Heart left ventricle (tissue), 16 donors: ENCODE data around the gene TTBK1. TPM values are rescaled to one million over a fixed set of nuclear protein-coding genes. Genes with fewer than 3 reads are reported as not detected.
A peak's percentile ranks its signal among the peaks of the same experiment; 100 is the strongest.

Source experiments
- ATAC-seq, 4 donors: fragments of 200-7000 bp; cut with Tn5 transposase; one replicate each; pipeline ENCODE4 v1.9.1; 2020 to 2022; ENCODE audit warnings: moderate library complexity in 4 of 4, mild to moderate bottlenecking in 3 of 4, moderate number of reproducible peaks in 1 of 4
- DNase-seq, 5 donors: peaks; one replicate each; pipeline ENCODE4 v3.0.0-alpha.2; 2020
- H3K27ac ChIP-seq, 12 donors: fragments of 200-600 bp; sonication (generic) in 4 of 12; one replicate each; pipeline versions ENCODE4 v1.5.0 to v1.8.0; 2016 to 2022; ENCODE audit warnings: mild to moderate bottlenecking in 2 of 12
- H3K27me3 ChIP-seq, 9 donors: fragments of 200-600 bp; sonication (generic) in 2 of 9; one replicate each; pipeline versions ENCODE4 v1.5.1 to v1.8.0; 2016 to 2022; ENCODE audit warnings: mild to moderate bottlenecking in 3 of 9
- H3K36me3 ChIP-seq, 9 donors: fragments of 200-600 bp; sonication (generic) in 2 of 9; one replicate each; pipeline versions ENCODE4 v1.5.0 to v1.8.0; 2018 to 2022; ENCODE audit warnings: mild to moderate bottlenecking in 2 of 9
- H3K4me1 ChIP-seq, 12 donors: fragments of 200-600 bp; sonication (generic) in 4 of 12; one replicate each; pipeline versions ENCODE4 v1.5.0 to v1.8.0; 2016 to 2022; ENCODE audit warnings: mild to moderate bottlenecking in 3 of 12
- H3K4me3 ChIP-seq, 12 donors: fragments of 200-600 bp; sonication (generic) in 4 of 12; one replicate each; pipeline versions ENCODE4 v1.5.0 to v1.8.0; 2017 to 2022; ENCODE audit warnings: mild to moderate bottlenecking in 9 of 12, moderate library complexity in 4 of 12
- H3K9me3 ChIP-seq, 12 donors: fragments of 200-600 bp; sonication (generic) in 4 of 12; one replicate each; pipeline versions ENCODE4 v1.5.0 to v1.8.0; 2016 to 2022; ENCODE audit warnings: mild to moderate bottlenecking in 1 of 12
- POLR2A ChIP-seq, 2 donors: fragments of 450-650 bp; IDR thresholded peaks; one replicate each; pipeline ENCODE4 v1.6.1; 2017; ENCODE audit warnings: antibody characterized with exemption in 2 of 2, mild to moderate bottlenecking in 2 of 2, moderate library complexity in 2 of 2
- WGBS, 4 donors: extraction: QIAGEN DNeasy Blood & Tissue Kit in 2 of 4; methylation state at CpG; one replicate each; pipeline versions ENCODE4 v1.1.5 to v1.1.7; 2013 to 2018; 5-methylcytosine and 5-hydroxymethylcytosine counted together
- intact Hi-C, 10 donors: fragments of 100-400 bp; cut with DNase I; formaldehyde crosslinking; loops; one replicate each; pipeline versions ENCODE4 v1.11.1 to v1.14.2; 2022
- polyA plus RNA-seq, 2 donors: library from polyadenylated mRNA; stranded (reverse); fragments of 200-250 nt; gene quantifications; one replicate each; pipeline ENCODE4 v1.2.3, GENCODE V29; 2013
- total RNA-seq, 9 donors: library from RNA; depleted of rRNA in 2 of 9; stranded (reverse); fragments of >200 nt in 2 of 9; fragmentation: NEBNext Ultra II Directional in 3 of 9; extraction: Animal tissue kit (Norgen Biotek cat#: 25700) in 3 of 9; gene quantifications; one replicate each; pipeline versions ENCODE4 v1.1.0 to v1.2.4, GENCODE V29; 2016 to 2023
- TF ChIP-seq, protein P1 (sequence below), 12 donors: fragments of 200-600 bp; sonication (generic) in 4 of 12; IDR thresholded peaks; one replicate each; pipeline versions ENCODE4 v1.5.0 to v1.8.0; 2018 to 2022; ENCODE audit warnings: antibody characterized with exemption in 12 of 12, mild to moderate bottlenecking in 5 of 12
- donor health status: ischemic (EF 13 %, LVEDD 7.1; RV severe dilation, severe dysfunction).
- donor health status: healthy with polysubstance abuse.
- donor health status: DM: no; HTN: yes; CAD: no.
- donor health status: DM: no; HTN: no; CAD: no.
- donor health status: ischemic (EF 25% LVEDD 6.9; RV normal size, moderate dysfunction).
- donor health status: ischemic (EF 25% LVEDD 5.7; RV mildly dilated, moderate dysfunction).
- donor health status: healthy.
- donor health status: DM: yes; HTN: yes; CAD: no.
- donor health status: ischemic (EF 35%, LVEDD 5.7; RV mildly dilated, moderate dysfunction).
- donor health status: nonischemic (EF 11% LVEDD 7.7; RV severe dilation, severe dysfunction).
- donor health status: DM: yes; HTN: yes; CAD: no.
- donor health status: PGD.
- donor health status: ischemic (EF 29% LVEDD 5.4; RV normal size, mild dysfunction).
- donor health status: nonischemic (EF 23%, LVEDD 6.1; RV moderate dilation, normal function).

TTBK1 gene
- total and polyA plus RNA-seq, 11 donors = 0.04 to 0.52 (median 0.27) TPM

DNA sequence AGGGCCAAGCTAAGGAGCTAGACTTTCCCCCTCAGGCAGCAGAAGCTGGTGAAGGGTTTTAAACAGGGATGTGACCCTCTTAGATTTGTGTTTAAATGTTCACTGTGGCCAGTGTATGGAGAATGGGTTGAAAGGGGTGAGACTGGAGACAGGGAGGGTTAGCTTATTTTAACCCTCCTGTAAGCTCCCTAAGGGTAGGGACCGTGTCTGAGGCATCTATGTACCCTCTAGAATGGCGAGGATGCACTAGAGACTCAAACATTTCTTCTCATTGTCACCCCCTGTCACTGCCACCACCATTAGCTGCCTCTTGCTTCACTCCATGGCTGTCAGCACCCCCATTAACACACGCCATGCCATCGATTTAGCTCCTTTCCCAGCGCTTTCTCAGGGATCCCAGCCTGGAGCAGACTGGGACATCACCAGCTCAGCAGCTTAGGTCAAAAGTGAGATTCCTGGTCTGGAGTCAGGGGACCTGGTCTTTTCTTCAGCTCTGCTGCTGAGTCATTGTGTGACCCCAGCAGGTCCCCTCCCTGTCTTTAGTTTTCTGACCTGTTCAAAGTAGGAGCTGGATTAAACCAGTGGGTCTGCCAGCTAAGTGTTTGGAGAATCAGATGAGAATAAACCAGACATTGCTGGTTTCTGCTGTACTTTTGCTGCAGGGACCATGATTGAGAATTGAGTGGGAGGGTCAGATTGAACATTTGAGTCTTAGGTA, 53.7 kb downstream of the TTBK1 start:
- Histone ChIP-seq H3K27me3 (peaks cover 0 to 14% (median 0%) of the 10 kb centered on the region in 9 donors), H3K4me1 (peaks cover 0 to 15% (median 3%) of the 10 kb centered on the region in 12 donors), H3K36me3 (no peaks in the 10 kb centered on the region), H3K4me3 (no peak overlapping the region), H3K9me3 (no peaks in the 10 kb centered on the region), H3K27ac (peak overlapping the region in 2 of 12 donors; percentile 11 to 55)
- ATAC-seq (no peak), DNase-seq (no peak)
- intact Hi-C loops = no loop called here
- TF ChIP-seq POLR2A (IDR thresholded peaks at IDR 0.05) = no peak
- TF ChIP-seq, protein P1, sequence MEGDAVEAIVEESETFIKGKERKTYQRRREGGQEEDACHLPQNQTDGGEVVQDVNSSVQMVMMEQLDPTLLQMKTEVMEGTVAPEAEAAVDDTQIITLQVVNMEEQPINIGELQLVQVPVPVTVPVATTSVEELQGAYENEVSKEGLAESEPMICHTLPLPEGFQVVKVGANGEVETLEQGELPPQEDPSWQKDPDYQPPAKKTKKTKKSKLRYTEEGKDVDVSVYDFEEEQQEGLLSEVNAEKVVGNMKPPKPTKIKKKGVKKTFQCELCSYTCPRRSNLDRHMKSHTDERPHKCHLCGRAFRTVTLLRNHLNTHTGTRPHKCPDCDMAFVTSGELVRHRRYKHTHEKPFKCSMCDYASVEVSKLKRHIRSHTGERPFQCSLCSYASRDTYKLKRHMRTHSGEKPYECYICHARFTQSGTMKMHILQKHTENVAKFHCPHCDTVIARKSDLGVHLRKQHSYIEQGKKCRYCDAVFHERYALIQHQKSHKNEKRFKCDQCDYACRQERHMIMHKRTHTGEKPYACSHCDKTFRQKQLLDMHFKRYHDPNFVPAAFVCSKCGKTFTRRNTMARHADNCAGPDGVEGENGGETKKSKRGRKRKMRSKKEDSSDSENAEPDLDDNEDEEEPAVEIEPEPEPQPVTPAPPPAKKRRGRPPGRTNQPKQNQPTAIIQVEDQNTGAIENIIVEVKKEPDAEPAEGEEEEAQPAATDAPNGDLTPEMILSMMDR (IDR thresholded peaks at IDR 0.05) = no peak
- WGBS, 4 donors = 83 to 85% (median 84%) methylated on average over 5 of the region's 5 CpGs

DNA sequence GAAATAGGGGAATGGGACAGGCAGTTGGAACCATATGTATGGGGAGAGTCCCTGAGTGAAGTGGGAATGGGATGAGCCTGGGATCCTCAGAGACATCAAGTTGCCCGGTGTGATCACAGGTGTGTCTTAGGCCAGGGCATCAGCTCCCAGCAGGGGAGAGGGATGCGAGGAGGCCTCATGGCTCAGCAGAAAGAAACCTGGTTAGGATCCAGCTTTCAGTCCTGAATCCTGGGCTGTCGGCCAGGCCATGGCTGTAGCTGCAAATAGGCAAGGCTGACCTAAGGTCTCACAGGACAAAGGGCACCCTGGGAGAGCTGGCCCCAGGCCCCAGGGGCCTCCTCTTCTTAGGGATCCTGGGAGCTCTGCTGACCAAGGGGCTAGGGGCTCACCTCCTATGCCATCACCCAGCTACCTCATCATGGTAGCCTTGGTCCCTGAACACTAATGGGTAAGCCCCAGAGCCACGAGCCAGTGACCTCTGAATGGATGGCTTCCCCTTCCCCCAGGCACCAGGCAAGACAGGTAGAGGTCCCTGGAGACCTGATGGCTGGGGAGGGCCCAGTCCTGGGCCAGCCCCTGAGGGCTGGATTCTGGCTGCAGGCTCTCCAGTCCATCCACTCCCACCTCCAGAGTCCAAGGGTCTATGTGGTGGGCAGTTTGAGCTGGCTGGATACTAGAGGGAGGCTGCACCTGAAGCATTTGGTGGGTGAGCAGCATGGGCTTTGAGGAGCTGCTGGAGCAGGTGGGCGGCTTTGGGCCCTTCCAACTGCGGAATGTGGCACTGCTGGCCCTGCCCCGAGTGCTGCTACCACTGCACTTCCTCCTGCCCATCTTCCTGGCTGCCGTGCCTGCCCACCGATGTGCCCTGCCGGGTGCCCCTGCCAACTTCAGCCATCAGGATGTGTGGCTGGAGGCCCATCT, 54.6 kb downstream of the TTBK1 start, which contains the start of gene SLC22A7:
Gene SLC22A7, plus strand, starts transcription at position 617 of the 921 bp plus-strand sequence. Its CDS starts 99 bp downstream, at position 716.
- H3K4me3 ChIP-seq = no peak within 1 kb of the TSS
- TF ChIP-seq, protein P1 (IDR thresholded peaks at IDR 0.05) = no peak
- no peak for TF ChIP-seq POLR2A (IDR thresholded peaks at IDR 0.05)
- peak within 1 kb of the TSS in 8 of 12 donors; percentile 12 to 67 (median 54) for H3K27ac ChIP-seq
- peak; percentile 51 to 89 (median 81) for ATAC-seq
- H3K9me3 ChIP-seq = no peaks in the 10 kb centered on the region
- 25 to 72% (median 67%) methylated on average over 4 to 10 of the region's 10 CpGs for WGBS, 4 donors
- H3K4me1 ChIP-seq = peaks cover 0 to 15% (median 3%) of the 10 kb centered on the region in 12 donors
- intact Hi-C loops = no loop called here
- DNase-seq = peak in 4 of 5 donors; percentile 65 to 89 (median 73)
- peaks cover 0 to 14% (median 0%) of the 10 kb centered on the region in 9 donors for H3K27me3 ChIP-seq
- H3K36me3 ChIP-seq = no peaks in the 10 kb centered on the region

DNA sequence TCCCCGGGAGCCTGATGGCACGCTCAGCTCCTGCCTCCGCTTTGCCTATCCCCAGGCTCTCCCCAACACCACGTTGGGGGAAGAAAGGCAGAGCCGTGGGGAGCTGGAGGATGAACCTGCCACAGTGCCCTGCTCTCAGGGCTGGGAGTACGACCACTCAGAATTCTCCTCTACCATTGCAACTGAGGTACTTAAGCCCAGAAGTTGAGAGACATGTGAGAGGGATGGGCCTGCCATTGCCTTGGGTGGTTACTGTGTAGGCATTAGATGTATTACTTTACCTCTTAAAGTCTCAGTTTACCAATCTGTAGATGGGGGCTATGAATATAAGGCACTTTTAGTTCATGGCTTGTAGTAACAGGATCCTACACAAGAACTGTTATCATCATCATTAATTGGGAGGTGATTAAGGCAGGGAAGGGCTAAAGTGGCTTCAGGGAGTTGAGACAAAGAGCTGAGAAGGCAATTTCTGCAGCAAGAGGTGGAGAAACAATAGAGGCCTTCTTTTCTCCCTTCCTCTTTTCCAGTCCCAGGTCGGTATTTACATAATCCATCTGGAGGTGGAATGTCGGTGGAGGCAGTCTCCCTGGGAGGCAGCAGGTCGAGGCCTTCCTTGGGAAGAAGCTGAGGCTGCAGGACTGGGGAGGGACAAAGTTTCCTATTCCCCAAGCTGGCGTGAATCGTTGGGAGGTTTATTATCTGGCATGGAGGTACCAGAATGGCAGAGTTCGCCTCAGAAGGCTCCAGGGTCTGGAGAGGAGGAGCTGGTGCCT, 55.5 kb downstream of the TTBK1 start:
- intact Hi-C loops = no loop called here
- peaks cover 0 to 15% (median 3%) of the 10 kb centered on the region in 12 donors for H3K4me1 ChIP-seq
- 75 to 84% (median 80%) methylated on average over 12 of the region's 12 CpGs for WGBS, 4 donors
- no peak for DNase-seq
- no peak overlapping the region for H3K27ac ChIP-seq
- no peak overlapping the region for H3K4me3 ChIP-seq
- no peaks in the 10 kb centered on the region for H3K9me3 ChIP-seq
- H3K36me3 ChIP-seq = no peaks in the 10 kb centered on the region
- peaks cover 0 to 14% (median 0%) of the 10 kb centered on the region in 9 donors for H3K27me3 ChIP-seq
- TF ChIP-seq, protein P1 (IDR thresholded peaks at IDR 0.05) = no peak
- TF ChIP-seq POLR2A (IDR thresholded peaks at IDR 0.05) = no peak
- ATAC-seq = no peak
